Esophagus muscularis mucosa (tissue), 3 donors: Measurements from ENCODE around the gene ST6GALNAC3.

Experiments used
- CTCF ChIP-seq, 3 experiments: fragments of 200-600 bp in 2 of 3; fragments of 450-650 bp in 1 of 3; sonication (generic) in 2 of 3; IDR thresholded peaks; one replicate each; pipeline ENCODE4 v1.5.1; 2017 to 2019; ENCODE audit warnings: antibody characterized with exemption in 3 of 3, mild to moderate bottlenecking in 2 of 3, moderate library complexity in 1 of 3
- POLR2A ChIP-seq: fragments of 450-650 bp; IDR thresholded peaks from one replicate; pipeline ENCODE4 v1.6.1; 2017; ENCODE audit warnings: antibody characterized with exemption, moderate library complexity, mild to moderate bottlenecking, low read depth
- POLR2AphosphoS5 ChIP-seq, 2 donors: sonication (generic); formaldehyde crosslinking; IDR thresholded peaks; one replicate each; pipeline ENCODE4 v1.6.1; 2017; ENCODE audit warnings: antibody characterized with exemption in 2 of 2

GRCh38 chr1:76279101-76279748 is 204.7 kb downstream of the ST6GALNAC3 start:
- TF ChIP-seq CTCF (IDR thresholded peaks at IDR 0.05): no peak
- no peak for TF ChIP-seq POLR2A
- TF ChIP-seq POLR2AphosphoS5 (IDR thresholded peaks at IDR 0.05): no peak
